ENCODE measurements around the gene OXT.
"Not testable (repeated sequence)": the region's sequence is repeated elsewhere in the genome, so short reads cannot be mapped to it uniquely, and the experiment has no call there.

Gene OXT

DNA sequence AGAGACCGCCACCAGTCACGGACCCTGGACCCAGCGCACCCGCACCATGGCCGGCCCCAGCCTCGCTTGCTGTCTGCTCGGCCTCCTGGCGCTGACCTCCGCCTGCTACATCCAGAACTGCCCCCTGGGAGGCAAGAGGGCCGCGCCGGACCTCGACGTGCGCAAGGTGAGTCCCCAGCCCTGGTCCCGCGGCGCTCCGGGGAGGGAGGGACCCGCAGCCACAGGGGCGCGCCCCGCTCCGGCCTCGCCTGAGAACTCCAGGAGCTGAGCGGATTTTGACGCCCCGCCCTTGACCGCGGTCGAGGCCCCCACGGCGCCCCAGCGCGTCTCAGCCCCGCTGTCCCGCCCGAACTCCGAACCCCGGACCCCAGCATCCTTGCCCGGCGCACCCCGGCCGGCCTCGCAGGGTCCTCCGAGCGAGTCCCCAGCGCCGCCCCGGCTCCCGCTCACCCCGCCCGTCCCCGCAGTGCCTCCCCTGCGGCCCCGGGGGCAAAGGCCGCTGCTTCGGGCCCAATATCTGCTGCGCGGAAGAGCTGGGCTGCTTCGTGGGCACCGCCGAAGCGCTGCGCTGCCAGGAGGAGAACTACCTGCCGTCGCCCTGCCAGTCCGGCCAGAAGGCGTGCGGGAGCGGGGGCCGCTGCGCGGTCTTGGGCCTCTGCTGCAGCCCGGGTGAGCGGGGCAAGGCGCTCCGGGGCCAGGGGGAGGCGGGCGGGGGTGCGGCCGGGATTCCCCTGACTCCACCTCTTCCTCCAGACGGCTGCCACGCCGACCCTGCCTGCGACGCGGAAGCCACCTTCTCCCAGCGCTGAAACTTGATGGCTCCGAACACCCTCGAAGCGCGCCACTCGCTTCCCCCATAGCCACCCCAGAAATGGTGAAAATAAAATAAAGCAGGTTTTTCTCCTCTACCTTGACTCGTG lies at the start of gene OXT:
OXT (plus strand) TSS at position 11 of the 920 bp plus-strand sequence; CDS start at position 47, 36 bp downstream.
- DNase-seq (ENCODE audit: low read depth), result no peak
- in situ Hi-C loops (cut with HindIII; ENCODE audit: low sequenced_read_pairs), result no loop called here
- TF ChIP-seq, protein P1, sequence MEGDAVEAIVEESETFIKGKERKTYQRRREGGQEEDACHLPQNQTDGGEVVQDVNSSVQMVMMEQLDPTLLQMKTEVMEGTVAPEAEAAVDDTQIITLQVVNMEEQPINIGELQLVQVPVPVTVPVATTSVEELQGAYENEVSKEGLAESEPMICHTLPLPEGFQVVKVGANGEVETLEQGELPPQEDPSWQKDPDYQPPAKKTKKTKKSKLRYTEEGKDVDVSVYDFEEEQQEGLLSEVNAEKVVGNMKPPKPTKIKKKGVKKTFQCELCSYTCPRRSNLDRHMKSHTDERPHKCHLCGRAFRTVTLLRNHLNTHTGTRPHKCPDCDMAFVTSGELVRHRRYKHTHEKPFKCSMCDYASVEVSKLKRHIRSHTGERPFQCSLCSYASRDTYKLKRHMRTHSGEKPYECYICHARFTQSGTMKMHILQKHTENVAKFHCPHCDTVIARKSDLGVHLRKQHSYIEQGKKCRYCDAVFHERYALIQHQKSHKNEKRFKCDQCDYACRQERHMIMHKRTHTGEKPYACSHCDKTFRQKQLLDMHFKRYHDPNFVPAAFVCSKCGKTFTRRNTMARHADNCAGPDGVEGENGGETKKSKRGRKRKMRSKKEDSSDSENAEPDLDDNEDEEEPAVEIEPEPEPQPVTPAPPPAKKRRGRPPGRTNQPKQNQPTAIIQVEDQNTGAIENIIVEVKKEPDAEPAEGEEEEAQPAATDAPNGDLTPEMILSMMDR (IDR thresholded peaks at IDR 0.05; ENCODE audit: low read depth, low read length, missing control alignments), result no peak
- peak within 1 kb of the TSS; percentile 26 for H3K4me3 ChIP-seq (ENCODE audit: low read depth, low read length)

DNA sequence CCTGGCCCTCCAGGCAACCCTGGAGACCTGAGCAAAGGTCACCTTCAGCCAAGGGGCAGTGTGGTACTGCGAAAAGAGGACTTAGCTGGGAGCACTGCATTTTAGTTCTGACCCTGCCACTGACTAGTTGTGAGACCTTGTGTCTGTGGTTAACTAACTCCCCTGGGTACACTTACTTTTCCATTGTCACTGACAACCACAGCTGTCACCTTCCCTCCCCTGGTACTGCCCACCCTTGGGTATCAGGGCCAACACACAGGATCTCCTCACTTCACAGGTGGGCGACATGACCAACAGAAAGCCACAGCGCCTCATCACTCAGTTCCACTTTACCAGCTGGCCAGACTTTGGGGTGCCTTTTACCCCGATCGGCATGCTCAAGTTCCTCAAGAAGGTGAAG lies 49.6 kb upstream of the OXT start:
- TF ChIP-seq, protein P1 (IDR thresholded peaks at IDR 0.05; ENCODE audit: low read depth, low read length, missing control alignments), result no peak
- in situ Hi-C loops (cut with HindIII; ENCODE audit: low sequenced_read_pairs), result no loop called here

DNA sequence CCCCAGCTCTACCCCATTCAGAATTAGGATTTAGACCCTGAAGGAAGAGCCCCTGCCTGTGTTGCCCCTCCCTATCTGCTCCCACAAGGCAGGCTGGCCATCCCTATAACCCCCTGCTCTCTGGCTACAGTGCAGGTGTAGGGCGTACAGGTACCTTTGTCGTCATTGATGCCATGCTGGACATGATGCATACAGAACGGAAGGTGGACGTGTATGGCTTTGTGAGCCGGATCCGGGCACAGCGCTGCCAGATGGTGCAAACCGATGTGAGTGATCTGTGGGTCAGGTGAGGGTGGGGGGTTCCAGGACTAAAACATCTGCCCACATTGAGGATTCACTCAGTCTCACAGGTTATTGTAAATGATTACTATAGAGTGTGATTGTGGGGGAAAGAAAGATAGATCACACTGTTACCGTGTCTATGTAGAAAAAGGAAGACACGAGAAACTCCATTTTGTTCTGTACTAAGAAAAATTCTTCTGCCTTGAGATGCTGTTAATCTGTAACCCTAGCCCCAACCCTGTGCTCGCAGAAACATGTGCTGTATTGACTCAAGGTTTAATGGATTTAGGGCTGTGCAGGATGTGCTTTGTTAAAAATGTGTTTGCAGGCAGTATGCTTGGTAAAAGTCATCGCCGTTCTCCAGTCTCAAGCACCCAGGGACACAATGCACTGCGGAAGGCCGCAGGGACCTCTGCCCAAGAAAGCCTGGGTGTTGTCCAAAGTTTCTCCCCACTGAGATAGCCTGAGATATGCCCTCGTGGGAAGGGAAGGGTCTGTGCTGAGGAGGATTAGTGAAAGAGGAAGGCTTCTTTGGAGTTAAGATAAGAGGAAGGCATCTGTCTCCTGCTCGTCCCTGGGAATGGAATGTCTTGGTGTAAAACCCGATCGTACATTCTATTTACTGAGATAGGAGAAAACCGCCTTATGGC lies 48.6 kb upstream of the OXT start:
- H3K4me3 ChIP-seq (ENCODE audit: low read depth, low read length); in situ Hi-C loops (cut with HindIII; ENCODE audit: low sequenced_read_pairs); DNase-seq (ENCODE audit: low read depth): not testable (repeated sequence)

More for the DNA sequence above, 49.6 kb upstream of the OXT start:
- H3K4me3 ChIP-seq (ENCODE audit: low read depth, low read length), result no peak overlapping the region
- no peak for DNase-seq (ENCODE audit: low read depth)

DNA sequence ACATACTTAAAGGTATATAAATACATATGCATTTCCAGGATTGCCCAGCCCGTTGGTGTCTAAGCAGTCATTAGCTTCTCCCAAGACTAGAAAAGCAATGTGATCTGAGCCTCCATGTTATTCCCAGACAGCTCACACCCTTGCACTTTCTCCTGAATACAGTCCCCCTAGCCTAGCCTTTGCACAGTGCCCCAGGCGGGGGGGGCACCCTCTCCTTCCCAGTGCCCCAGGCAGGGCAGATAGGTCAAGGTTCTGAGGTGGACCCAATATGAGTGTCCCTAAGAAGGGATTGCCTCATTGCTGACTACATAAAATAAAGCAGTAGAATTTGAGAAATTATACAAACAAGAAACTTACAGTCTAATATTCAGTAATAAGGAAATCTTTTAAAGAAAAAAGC lies 43.4 kb upstream of the OXT start:
- DNase-seq (ENCODE audit: low read depth), result no peak
- H3K4me3 ChIP-seq (ENCODE audit: low read depth, low read length), result no peak overlapping the region
- TF ChIP-seq, protein P1 (IDR thresholded peaks at IDR 0.05; ENCODE audit: low read depth, low read length, missing control alignments), result no peak
- in situ Hi-C loops (cut with HindIII; ENCODE audit: low sequenced_read_pairs), result no loop called here

DNA sequence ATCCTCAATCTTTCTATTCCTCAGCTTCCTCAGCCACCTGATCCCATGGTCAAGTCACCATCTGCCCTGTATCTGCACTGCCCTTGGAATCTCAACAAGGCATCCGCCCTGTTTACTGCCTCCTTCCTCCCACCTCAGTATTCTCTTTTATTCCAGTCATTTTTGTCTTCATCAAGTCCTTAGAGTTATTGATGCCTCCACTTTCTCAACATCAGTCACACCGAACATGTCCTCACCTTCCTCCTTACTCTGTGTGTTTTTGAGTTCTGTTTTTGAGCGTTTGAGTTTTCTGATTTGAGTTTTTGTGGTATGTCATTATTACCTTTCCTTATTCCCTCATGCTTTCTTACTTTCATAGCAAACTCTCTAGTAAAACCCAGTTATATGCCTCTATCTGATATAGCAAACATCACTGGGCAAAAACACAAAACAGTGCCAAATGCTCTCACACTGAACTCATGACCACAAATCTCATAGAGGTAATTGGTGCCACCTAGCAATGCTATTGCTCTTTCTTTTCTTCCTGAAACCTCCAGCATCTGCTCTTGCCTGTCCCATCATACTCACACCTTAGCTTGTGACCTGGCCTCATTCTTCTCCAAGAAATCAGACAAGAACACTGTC lies 39.8 kb upstream of the OXT start:
- no peak overlapping the region for H3K4me3 ChIP-seq (ENCODE audit: low read depth, low read length)
- in situ Hi-C loops (cut with HindIII; ENCODE audit: low sequenced_read_pairs), result no loop called here
- no peak for DNase-seq (ENCODE audit: low read depth)
- TF ChIP-seq, protein P1 (IDR thresholded peaks at IDR 0.05; ENCODE audit: low read depth, low read length, missing control alignments), result no peak

DNA sequence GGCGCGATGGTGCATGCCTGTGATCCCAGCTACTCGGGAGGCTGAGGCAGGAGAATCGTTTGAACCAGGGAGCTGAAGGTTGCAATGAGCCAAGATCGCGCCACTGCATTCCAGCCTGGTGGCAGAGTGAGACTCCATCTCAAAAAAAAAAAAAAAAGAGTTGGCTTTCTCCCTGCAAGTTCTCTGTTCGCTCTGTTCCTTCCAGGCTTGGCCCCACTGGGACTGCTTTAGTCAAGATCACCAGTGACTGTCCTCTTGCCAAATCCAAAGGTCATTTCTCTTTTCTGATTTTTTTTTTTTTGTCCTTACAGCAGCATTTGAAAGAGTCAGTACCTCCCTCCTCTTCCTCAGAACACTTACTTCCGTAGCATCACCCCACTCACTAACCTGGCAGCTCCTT lies 38.8 kb upstream of the OXT start:
- no peak for DNase-seq (ENCODE audit: low read depth)
- no peak overlapping the region for H3K4me3 ChIP-seq (ENCODE audit: low read depth, low read length)
- in situ Hi-C loops (cut with HindIII; ENCODE audit: low sequenced_read_pairs), result no loop called here
- TF ChIP-seq, protein P1 (IDR thresholded peaks at IDR 0.05; ENCODE audit: low read depth, low read length, missing control alignments), result no peak

All from astrocyte of the cerebellum (primary cell).